KOPT-K1 (cell line): Measurements from ENCODE around the gene POLD2.

Source experiments
- H3K27ac ChIP-seq: fragments of 200-600 bp; sonication (generic); 2 replicates; pipeline ENCODE4 v1.5.1; 2016; ENCODE audit warnings: antibody characterized with exemption, mild to moderate bottlenecking, low read depth, low read length; ENCODE audit not compliant: poor library complexity, severe bottlenecking
- H3K36me3 ChIP-seq: fragments of 200-600 bp; sonication (generic); 2 replicates; pipeline ENCODE4 v1.5.1; 2017; ENCODE audit warnings: antibody characterized with exemption, mild to moderate bottlenecking, low read length, moderate library complexity; ENCODE audit not compliant: insufficient read depth
- H3K9me3 ChIP-seq: fragments of 200-600 bp; sonication (generic); 2 replicates; pipeline ENCODE4 v1.5.1; 2017; ENCODE audit warnings: antibody characterized with exemption, low read length, mild to moderate bottlenecking; ENCODE audit not compliant: insufficient read depth, poor library complexity, severe bottlenecking

Gene POLD2

GRCh38 chr7:44156453-44157010 lies 33.2 kb upstream of the POLD2 start:
- Histone ChIP-seq H3K36me3 (no peaks in the 10 kb centered on the region), H3K9me3 (no peaks in the 10 kb centered on the region), H3K27ac (no peak overlapping the region)

GRCh38 chr7:44155191-44156185 lies 32.1 kb upstream of the POLD2 start:
- Histone ChIP-seq H3K9me3 (no peaks in the 10 kb centered on the region), H3K36me3 (no peaks in the 10 kb centered on the region), H3K27ac (no peak overlapping the region)

- H3K36me3 ChIP-seq = no peaks in the 10 kb centered on the region
- no peaks in the 10 kb centered on the region for H3K9me3 ChIP-seq
- no peak overlapping the region for H3K27ac ChIP-seq
These were observed 31.4 kb upstream of the POLD2 start for GRCh38 chr7:44154703-44155102.

DNA sequence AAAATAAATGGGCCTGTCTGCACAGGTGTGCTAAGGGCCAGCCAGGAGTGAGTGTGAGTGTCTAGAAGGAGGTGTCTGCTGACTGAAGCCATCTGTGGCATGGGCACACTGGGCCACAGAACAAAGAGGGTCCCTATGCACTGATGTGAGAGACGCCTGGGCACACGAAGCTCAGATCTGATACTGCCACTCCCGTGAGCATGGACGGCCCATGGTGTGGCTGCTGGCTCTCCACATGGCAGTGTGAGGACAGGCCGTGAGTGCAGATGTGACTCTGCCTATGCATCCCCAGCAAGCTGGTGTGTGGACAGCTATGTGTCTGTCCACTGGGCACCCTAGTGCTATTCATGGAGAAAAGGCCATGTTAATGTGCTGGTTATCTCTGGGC lies 30.6 kb upstream of the POLD2 start:
- Histone ChIP-seq H3K9me3 (no peaks in the 10 kb centered on the region), H3K36me3 (no peaks in the 10 kb centered on the region), H3K27ac (no peak overlapping the region)

GRCh38 chr7:44152971-44153947 lies 29.9 kb upstream of the POLD2 start:
- H3K36me3 ChIP-seq = no peaks in the 10 kb centered on the region
- H3K27ac ChIP-seq = no peak overlapping the region

DNA sequence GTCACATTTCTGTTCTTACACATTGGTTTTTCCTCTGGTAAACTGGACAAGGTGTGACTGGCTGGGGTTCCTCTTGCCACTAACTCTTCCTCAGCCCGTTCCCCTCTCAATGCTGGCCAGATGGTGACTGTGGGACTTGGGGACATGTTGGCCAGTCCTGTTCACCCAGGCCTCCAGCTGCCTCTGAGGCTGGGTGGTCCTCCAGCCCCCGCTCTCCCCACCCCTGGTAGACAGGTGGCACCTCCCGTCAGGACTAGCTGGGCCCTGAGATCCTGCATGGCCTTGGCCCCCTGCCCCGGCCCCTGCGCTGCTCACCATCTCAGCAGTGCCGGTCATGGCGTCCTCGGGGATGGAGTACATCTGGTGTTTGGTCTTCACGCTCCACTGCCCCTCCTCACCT lies 28.6 kb upstream of the POLD2 start:
- H3K27ac ChIP-seq = no peak overlapping the region
- no peaks in the 10 kb centered on the region for H3K9me3 ChIP-seq
- no peaks in the 10 kb centered on the region for H3K36me3 ChIP-seq

More at GRCh38 chr7:44152971-44153947, 29.9 kb upstream of the POLD2 start:
- H3K9me3 ChIP-seq = no peaks in the 10 kb centered on the region

DNA sequence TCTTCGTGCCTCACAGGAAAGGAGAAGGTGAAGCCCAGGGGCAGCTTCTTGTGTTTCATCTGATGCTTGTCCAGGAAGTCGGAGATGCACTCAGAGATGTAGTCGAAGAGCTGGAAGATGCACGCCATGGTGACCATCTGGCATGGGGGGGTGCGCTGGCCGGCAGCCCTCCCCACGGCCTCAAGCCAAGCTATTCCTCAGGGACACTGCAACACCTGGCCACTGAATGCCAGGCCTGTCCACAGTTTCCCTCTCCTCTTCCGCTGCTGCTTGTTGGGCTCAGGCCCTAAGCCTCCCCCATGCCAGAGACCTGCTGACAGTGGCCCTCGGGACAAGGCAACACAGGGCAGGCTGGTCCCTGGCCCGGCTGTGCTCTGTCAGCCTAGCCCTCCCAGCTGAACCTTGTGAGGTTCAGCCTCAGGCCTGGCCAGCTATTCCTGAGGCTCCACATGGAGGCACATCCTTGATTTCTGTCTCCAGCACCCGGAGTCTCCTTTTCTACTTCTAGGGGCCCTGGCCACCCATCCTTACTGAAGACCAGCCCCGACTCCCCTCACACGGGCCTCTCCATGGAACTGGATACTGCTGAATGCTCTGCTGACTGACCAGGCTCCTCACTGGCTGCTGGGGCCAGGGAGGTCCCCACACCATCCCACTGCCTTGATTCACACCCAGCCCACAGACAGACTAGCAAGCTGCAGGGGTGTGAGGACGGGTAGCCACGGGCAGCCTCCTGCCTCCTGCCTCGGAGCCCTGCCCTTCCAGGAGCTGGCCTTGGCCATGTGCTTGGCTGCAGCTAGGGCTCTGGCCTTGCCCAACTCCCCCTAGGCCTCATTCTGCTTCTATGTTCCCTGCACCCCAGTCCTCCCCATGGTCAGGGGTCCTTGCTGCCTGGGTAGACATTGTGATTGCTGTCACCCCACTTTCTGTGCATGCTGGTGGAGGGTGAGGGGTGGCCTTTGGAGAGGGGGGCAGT lies 27.9 kb upstream of the POLD2 start:
- no peaks in the 10 kb centered on the region for H3K9me3 ChIP-seq
- H3K36me3 ChIP-seq = no peaks in the 10 kb centered on the region
- H3K27ac ChIP-seq = no peak overlapping the region

GRCh38 chr7:44150466-44150832 lies 27.1 kb upstream of the POLD2 start:
- H3K9me3 ChIP-seq = no peaks in the 10 kb centered on the region
- H3K27ac ChIP-seq = no peak overlapping the region

GRCh38 chr7:44149571-44150465 lies 26.5 kb upstream of the POLD2 start:
- Histone ChIP-seq H3K27ac (no peak overlapping the region), H3K9me3 (no peaks in the 10 kb centered on the region), H3K36me3 (no peaks in the 10 kb centered on the region)

More at GRCh38 chr7:44150466-44150832, 27.1 kb upstream of the POLD2 start:
- H3K36me3 ChIP-seq = no peaks in the 10 kb centered on the region

- no peaks in the 10 kb centered on the region for H3K36me3 ChIP-seq
- no peak overlapping the region for H3K27ac ChIP-seq
- no peaks in the 10 kb centered on the region for H3K9me3 ChIP-seq
These were observed 25.7 kb upstream of the POLD2 start for GRCh38 chr7:44148961-44149536.

- Histone ChIP-seq H3K9me3 (no peaks in the 10 kb centered on the region), H3K36me3 (no peaks in the 10 kb centered on the region), H3K27ac (no peak overlapping the region)
These were observed 24.8 kb upstream of the POLD2 start for GRCh38 chr7:44148166-44148565.

GRCh38 chr7:44147026-44147991 lies 24.0 kb upstream of the POLD2 start:
- Histone ChIP-seq H3K36me3 (no peaks in the 10 kb centered on the region), H3K9me3 (no peaks in the 10 kb centered on the region), H3K27ac (no peak overlapping the region)
